Ascending aorta (tissue), 2 donors: ENCODE measurements around the gene SURF4. TPM values are rescaled to one million over a fixed set of nuclear protein-coding genes. Genes with fewer than 3 reads are reported as not detected.
"Not testable (repeated sequence)": the region's sequence is repeated elsewhere in the genome, so short reads cannot be mapped to it uniquely, and the experiment has no call there.

Source experiments
- DNase-seq, 2 donors: peaks; one replicate each; pipeline ENCODE4 v3.0.0-alpha.2; 2019; ENCODE audit warnings: low spot score in 2 of 2
- H3K27ac ChIP-seq, 2 donors: fragments of 200-600 bp; sonication (generic); one replicate each; pipeline ENCODE4 v1.5.1; 2016 to 2017; ENCODE audit warnings: mild to moderate bottlenecking in 1 of 2
- H3K27me3 ChIP-seq: fragments of 200-600 bp; sonication (generic); one replicate; pipeline ENCODE4 v1.5.1; 2017
- H3K36me3 ChIP-seq, 2 donors: fragments of 200-600 bp; sonication (generic); one replicate each; pipeline ENCODE4 v1.5.1; 2016
- H3K4me1 ChIP-seq, 2 donors: fragments of 200-600 bp; sonication (generic); one replicate each; pipeline ENCODE4 v1.5.1; 2016 to 2017; ENCODE audit warnings: mild to moderate bottlenecking in 1 of 2
- H3K4me3 ChIP-seq, 2 donors: fragments of 200-600 bp; sonication (generic); one replicate each; pipeline ENCODE4 v1.5.1; 2016 to 2017; ENCODE audit warnings: mild to moderate bottlenecking in 1 of 2
- H3K9me3 ChIP-seq, 2 donors: fragments of 200-600 bp; sonication (generic); one replicate each; pipeline ENCODE4 v1.5.1; 2016
- CTCF ChIP-seq, 3 experiments: fragments of 200-600 bp in 2 of 3; fragments of 450-650 bp in 1 of 3; sonication (generic) in 2 of 3; IDR thresholded peaks; one replicate each; pipeline ENCODE4 v1.5.1; 2016 to 2019; ENCODE audit warnings: antibody characterized with exemption in 3 of 3, mild to moderate bottlenecking in 1 of 3, moderate library complexity in 1 of 3
- intact Hi-C: fragments of 100-400 bp; cut with DNase I; formaldehyde crosslinking; loops from one replicate; pipeline ENCODE4 v1.15.1; 2023
- total RNA-seq: library from RNA; depleted of rRNA; stranded (reverse); fragments of >200 nt; gene quantifications from one replicate; pipeline ENCODE4 v1.1.0, GENCODE V29; 2016

The SURF4 gene
- total RNA-seq, 1 donor from 2014 or later: 161 TPM

DNA sequence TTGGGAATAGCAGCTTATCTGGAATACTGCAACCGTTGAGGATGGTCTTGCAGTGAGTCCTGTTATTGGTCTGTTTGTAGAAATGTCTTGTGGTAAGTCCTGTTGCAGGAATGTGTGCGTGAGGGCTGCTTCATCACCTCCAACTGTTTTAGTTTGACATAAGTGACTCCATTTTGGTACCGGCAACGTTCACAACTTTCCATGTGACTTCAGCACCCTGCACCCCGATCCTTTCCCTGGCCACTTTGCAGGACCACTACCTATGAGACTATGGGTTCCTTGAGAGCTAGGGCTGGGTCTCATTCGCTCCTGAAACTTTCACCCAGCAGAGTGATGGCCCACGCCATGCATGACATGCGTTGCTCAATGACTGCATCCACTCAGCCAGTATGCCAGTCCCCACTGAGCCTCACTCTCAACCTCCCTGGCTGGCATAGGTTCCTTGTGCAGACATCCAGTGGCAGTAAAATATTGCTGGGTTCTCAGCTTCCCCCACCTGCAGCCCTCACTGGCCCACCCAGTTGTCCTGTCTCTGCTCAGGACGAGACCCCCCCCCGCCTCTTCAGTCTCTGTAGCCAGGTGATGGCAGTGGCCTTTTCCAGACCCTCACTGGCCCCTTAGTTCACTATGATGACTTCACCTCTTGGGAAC, 47.9 kb downstream of the SURF4 start:
- no peak for TF ChIP-seq CTCF (IDR thresholded peaks at IDR 0.05)
- intact Hi-C loops: no loop called here
- H3K4me1 ChIP-seq: no peaks in the 10 kb centered on the region
- no peaks in the 10 kb centered on the region for H3K27me3 ChIP-seq
- H3K36me3 ChIP-seq: peaks cover 20 to 27% of the 10 kb centered on the region in 2 donors
- no peak overlapping the region for H3K4me3 ChIP-seq
- H3K27ac ChIP-seq: no peak overlapping the region
- H3K9me3 ChIP-seq: no peaks in the 10 kb centered on the region
- DNase-seq: peak in 1 of 2 donors; percentile 19

- H3K4me1 ChIP-seq, intact Hi-C loops, H3K9me3 ChIP-seq, H3K4me3 ChIP-seq, H3K27ac ChIP-seq, H3K27me3 ChIP-seq: not testable (repeated sequence)
- peak in 1 of 2 donors; percentile 5 for DNase-seq
- H3K36me3 ChIP-seq: peaks cover 11 to 18% of the 10 kb centered on the region in 2 donors
Observed at GRCh38 chr9:133327021-133327420, 48.8 kb downstream of the SURF4 start.

DNA sequence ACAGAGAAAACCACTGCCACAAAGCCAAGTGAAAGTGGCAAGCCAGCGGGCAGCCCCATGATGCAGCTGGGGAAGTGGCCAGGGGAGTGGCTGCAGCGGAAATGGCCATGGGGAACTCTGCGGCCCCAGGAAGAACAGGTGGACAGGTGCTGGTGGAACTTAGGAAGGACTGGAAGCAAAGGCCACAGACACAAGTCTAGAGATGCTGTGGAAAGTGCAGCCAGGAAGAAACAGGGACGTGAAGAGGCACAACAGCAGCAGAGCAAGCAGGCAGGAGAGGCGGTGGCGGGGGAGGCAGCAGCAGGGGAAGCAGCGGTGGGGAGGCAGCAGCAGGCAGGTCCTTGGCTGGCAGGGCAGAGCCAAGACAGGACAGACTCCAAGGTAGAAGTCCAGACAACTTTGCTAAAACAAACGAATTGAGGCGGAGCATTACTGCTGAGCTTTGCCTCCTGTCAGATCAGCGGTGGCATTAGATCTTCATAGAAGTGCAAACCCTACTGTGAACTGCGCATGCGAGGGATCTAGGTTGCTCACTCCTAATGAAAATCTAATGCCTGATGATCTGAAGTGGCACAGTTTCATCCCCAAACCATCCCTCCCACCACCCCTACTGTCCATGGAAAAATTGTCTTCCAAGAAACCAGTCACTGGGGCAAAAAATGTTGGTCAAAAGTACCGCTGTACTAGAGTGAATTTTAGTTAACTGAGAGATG, 51.7 kb downstream of the SURF4 start:
- Histone ChIP-seq H3K27ac (no peak overlapping the region), H3K9me3 (no peaks in the 10 kb centered on the region), H3K36me3 (no peaks in the 10 kb centered on the region), H3K4me3 (no peak overlapping the region), H3K4me1 (no peaks in the 10 kb centered on the region), H3K27me3 (no peaks in the 10 kb centered on the region)
- DNase-seq: peak in 1 of 2 donors; percentile 37
- no peak for TF ChIP-seq CTCF (IDR thresholded peaks at IDR 0.05)
- intact Hi-C loops: no loop called here

- DNase-seq: peak in 1 of 2 donors; percentile 16
- intact Hi-C loops: no loop called here
- no peaks in the 10 kb centered on the region for H3K36me3 ChIP-seq
Observed at GRCh38 chr9:133323211-133323610, 52.6 kb downstream of the SURF4 start.

DNA sequence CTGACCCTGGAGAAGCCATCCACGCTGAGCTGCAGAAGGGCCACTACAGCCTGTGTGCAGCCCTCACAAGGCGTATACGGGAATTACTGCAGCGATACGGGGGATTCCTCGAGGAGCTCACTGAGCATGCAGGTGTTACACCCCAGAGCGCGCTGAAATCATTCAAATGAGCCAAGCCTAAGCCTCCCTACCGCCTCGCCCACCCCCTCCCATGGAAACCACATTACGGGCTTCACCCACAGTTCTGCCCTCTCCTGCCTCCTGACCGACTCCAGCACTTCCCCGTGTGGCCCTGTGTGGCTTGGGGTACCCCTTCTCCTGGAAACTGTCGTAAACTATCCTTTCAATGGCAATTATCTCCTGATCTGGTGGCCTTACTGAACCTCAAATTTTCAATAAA, 53.2 kb downstream of the SURF4 start:
- Histone ChIP-seq H3K36me3 (no peaks in the 10 kb centered on the region), H3K4me1 (no peaks in the 10 kb centered on the region), H3K27me3 (no peaks in the 10 kb centered on the region), H3K4me3 (no peak overlapping the region), H3K9me3 (no peaks in the 10 kb centered on the region), H3K27ac (no peak overlapping the region)
- no peak for TF ChIP-seq CTCF (IDR thresholded peaks at IDR 0.05)
- peak in 1 of 2 donors; percentile 5 for DNase-seq
- intact Hi-C loops: no loop called here

More at GRCh38 chr9:133323211-133323610, 52.6 kb downstream of the SURF4 start:
- Histone ChIP-seq H3K4me1 (no peaks in the 10 kb centered on the region), H3K27ac (no peak overlapping the region), H3K4me3 (no peak overlapping the region), H3K27me3 (no peaks in the 10 kb centered on the region), H3K9me3 (no peaks in the 10 kb centered on the region)
- TF ChIP-seq CTCF (IDR thresholded peaks at IDR 0.05): no peak

GRCh38 chr9:133321411-133321935, 54.4 kb downstream of the SURF4 start:
- Histone ChIP-seq H3K4me3 (no peak overlapping the region), H3K27me3 (no peaks in the 10 kb centered on the region), H3K9me3 (no peaks in the 10 kb centered on the region), H3K36me3 (no peaks in the 10 kb centered on the region), H3K27ac (no peak overlapping the region), H3K4me1 (no peaks in the 10 kb centered on the region)
- intact Hi-C loops: no loop called here
- peak in 1 of 2 donors; percentile 18 for DNase-seq
- no peak for TF ChIP-seq CTCF (IDR thresholded peaks at IDR 0.05)
